ENCODE data around the gene FCHSD2.

DNA sequence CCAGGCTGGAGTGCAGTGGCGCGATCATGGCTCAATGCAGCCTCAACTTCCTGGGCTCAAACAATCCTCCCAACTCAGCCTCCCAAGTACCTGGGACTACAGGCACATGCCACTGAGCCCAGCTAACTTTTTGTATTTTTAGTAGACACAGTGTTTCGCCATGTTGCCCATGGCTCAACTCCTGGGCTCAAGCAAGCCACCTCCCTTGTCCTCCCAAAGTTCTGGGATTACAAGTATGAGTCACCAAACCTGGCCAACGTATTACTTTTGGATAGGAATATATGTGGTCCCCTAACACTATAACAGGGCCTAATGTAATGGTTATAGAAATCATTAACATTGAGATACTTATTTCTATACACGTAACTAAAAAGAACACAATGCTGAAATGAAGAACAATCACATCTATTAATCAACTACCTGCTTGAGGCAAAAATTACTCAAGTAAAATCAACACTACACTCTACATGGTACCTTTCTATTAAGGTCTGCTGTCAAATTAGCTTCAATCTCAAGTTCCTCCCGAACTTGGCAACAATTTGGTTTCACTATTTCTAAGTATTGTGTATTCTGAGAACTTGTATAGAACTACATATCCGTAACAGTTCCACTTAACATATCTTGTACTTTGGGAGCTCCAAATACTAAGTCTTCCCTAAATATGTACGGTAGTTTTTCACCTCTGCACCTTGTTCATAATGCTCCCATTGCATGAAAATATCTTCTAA, 124.9 kb downstream of the FCHSD2 start:
- TF ChIP-seq EZH2 (IDR thresholded peaks at IDR 0.05; ENCODE audit: insufficient read depth, low read length), result no peak
- TF ChIP-seq, protein P1, sequence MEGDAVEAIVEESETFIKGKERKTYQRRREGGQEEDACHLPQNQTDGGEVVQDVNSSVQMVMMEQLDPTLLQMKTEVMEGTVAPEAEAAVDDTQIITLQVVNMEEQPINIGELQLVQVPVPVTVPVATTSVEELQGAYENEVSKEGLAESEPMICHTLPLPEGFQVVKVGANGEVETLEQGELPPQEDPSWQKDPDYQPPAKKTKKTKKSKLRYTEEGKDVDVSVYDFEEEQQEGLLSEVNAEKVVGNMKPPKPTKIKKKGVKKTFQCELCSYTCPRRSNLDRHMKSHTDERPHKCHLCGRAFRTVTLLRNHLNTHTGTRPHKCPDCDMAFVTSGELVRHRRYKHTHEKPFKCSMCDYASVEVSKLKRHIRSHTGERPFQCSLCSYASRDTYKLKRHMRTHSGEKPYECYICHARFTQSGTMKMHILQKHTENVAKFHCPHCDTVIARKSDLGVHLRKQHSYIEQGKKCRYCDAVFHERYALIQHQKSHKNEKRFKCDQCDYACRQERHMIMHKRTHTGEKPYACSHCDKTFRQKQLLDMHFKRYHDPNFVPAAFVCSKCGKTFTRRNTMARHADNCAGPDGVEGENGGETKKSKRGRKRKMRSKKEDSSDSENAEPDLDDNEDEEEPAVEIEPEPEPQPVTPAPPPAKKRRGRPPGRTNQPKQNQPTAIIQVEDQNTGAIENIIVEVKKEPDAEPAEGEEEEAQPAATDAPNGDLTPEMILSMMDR (IDR thresholded peaks at IDR 0.05; ENCODE audit: insufficient read depth, low read depth, low read length), result no peak

All from astrocyte (in vitro differentiated cells and primary cell).